CD4-positive, alpha-beta T cell treated with Interleukin-6 for 4 hours (primary cell): ENCODE results near the gene ABCA2.
"Not testable (repeated sequence)": the region's sequence is repeated elsewhere in the genome, so short reads cannot be mapped to it uniquely, and the experiment has no call there.

Experiments
- DNase-seq: peaks from one replicate; pipeline ENCODE4 v3.0.0-alpha.2; 2020; ENCODE audit warnings: mixed read lengths

Gene ABCA2

GRCh38 chr9:137044502-137045177 lies 16.6 kb upstream of the ABCA2 start:
- DNase-seq = no peak

DNA sequence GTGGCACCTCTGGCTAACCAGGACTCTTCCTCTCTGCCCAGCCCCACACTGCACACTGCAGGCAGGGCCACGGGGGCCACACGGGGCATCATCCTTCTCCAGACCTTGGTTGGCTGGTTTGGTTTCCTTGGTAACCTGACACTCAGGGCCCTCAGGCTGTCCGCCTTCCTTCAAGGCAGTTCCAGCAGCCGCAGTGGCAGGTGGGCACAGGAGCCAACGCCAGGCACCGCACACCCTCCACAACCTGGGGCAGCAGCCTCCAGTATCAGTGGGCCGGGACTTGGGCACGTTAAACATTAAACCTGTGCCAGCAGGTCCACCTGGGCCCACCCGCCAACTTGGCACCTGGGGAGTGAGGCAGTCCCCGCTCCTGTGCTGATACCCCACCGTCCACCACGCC lies 16.0 kb upstream of the ABCA2 start:
- DNase-seq = no peak

DNA sequence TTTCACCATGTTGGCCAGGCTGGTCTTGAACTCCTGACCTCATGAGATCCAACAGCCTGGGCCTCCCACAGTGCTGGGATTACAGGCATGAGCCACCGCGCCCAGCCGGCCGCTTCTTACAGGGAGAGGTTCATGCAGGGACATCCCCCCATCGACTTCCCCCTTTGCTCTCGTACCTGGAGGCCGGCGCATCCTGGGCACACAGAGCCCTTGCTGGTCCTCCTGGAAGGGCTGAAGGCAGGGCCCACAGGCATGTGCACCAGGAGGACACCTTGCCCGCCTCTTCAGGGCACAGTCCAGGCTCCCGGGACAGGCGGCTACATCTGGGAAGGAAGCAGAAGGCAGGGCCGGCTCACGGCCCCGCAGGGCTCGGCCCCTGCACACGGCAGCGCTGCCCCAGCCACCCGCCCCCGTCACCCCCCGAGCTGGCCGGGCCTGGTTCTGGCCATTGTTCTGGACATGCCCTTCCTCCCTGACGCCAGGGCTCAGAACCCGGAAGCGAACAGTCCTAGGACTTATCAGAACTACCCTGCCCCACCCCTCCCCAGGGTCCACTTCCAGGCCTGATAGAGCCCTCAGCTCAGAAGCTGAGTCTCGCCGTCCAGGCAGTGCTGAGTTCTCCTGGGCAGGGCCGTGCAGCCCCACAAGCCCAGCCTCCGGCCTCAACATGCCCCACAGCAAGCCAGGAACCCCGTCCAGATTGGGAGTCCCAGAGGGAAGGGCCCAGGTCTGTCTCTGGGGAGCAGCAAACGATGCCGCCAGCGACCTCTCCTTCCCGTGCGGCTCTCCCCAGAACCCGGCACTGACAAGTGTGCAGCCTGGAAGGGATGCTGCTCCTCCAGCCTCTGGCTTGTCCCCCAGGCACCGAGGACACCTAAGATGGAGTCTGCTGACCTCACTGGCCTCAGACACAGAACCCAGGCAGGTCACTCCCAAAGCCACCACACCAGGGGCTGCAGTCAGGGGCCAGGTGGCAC lies 15.0 kb upstream of the ABCA2 start:
- DNase-seq = no peak

DNA sequence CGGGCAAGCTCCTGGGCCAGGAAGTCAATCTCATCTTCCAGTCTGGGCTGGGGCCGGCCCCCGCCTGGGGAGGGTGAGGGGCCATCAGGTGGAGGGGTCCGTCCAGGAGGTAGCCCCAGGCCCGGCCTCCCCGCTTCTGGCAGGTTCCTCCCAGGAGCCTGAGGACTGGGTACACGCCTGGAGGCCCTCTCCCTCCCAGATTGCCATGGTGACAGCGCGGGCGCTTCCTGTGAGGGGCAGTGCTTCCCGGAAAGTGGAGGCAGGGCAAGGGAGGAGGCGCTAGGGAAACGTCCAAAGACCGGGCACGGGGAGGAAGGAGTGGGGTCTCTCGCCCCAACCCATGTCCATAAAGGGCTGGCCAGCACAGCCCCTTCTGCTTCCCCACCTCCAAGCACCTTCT lies 13.1 kb upstream of the ABCA2 start:
- DNase-seq = no peak

GRCh38 chr9:137040568-137040967 lies 12.5 kb upstream of the ABCA2 start:
- no peak for DNase-seq

DNA sequence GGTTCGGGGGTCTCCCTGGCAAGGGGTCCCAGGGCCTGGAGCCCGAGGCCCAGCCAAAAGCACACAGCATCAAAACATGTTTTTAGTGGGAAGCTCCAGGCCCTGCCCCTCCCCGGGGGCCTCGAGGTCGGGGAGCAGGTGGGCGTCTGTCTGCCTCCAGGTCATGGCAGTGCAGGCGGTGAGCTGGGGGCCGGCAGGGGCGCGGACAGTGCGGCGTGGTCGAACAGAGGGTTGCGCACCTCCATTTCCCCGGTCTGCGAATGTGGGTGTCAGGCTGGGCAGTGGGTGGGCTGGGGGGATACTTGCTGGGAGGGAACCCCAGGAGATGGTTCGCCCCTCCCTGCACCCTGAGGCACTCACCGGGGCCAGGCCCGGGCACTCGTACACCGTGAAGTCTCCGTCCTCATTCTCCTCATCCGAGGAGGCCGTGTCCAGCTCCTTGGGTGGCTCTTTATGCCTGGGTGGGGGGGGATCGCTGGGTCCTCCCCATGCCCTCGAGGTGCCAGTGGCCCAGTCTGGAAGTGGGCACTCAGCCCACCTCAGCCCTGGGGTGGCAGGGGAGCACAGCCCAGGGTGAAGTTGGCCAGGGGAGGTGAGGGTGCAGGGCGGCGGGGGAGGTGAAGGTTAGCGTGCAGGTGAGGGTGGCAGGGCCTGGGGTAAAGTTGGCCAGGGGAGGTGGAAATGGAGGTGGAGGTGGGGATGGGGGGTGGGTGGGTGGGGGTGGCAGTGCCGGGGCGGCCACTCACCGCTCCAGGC lies 11.8 kb upstream of the ABCA2 start:
- no peak for DNase-seq

- DNase-seq = no peak
These were observed 10.9 kb upstream of the ABCA2 start for GRCh38 chr9:137038916-137039315.

- no peak for DNase-seq
These were observed 9.4 kb upstream of the ABCA2 start for GRCh38 chr9:137037483-137037882.

DNA sequence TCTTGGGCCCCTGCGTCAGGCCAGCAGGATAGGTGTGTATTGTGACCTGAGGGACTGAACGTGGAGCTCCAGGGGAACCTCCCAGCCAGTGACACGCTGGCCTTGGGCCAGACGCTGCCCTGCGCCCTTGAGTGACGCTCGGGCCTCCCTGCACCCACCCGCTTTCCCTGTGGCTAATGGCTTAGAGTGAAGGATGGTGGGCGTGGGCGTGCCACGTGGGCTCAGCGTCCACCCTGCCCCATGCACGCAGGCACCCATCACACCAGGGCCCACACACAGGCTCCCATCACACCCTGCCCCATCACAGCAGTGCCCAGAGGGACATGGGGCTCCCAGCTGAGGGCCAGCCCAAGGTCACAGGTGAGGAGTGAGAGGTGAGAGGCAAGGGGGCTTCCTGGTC lies 9.0 kb upstream of the ABCA2 start:
- no peak for DNase-seq

- DNase-seq = no peak
These were observed 7.9 kb upstream of the ABCA2 start for GRCh38 chr9:137035937-137036336.

GRCh38 chr9:137035507-137035834 lies 7.4 kb upstream of the ABCA2 start:
- no peak for DNase-seq

GRCh38 chr9:137034709-137035506 lies 6.9 kb upstream of the ABCA2 start:
- DNase-seq = peak; percentile 92

DNA sequence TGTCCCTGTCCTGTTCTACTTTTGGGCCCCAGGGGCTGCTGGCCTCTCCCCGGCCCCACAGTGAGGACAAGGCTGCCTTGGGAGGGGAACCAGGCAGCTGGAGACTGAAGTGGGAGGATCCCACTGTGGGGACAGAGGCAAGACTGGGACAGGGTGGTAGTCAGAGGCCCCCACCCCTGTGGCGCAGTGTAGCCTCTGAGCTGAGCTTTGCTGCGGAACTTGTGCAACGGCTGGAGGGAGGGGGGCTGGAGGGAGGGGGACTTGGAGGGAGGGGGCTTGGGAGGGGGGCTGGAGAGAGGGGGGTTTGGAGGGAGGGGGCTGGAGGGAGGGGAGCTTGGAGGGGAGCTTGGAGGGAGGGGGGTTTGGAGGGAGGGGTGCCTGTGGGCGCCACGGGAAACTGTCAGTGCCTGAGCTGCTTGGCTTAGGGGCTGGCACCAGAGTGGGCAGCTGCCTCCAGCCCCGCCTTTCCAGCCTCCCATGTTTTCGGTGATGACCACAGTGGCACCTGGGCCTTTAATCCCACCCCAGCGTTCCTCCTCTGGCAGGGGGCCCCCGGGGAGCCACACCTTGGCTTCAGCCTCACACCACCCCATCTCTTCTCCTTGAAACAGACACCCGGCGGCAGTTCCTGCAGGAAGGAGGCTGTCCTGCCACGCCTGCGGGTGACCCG lies 6.1 kb upstream of the ABCA2 start:
- no peak for DNase-seq

GRCh38 chr9:137033481-137033880 lies 5.4 kb upstream of the ABCA2 start:
- DNase-seq = not testable (repeated sequence)

DNA sequence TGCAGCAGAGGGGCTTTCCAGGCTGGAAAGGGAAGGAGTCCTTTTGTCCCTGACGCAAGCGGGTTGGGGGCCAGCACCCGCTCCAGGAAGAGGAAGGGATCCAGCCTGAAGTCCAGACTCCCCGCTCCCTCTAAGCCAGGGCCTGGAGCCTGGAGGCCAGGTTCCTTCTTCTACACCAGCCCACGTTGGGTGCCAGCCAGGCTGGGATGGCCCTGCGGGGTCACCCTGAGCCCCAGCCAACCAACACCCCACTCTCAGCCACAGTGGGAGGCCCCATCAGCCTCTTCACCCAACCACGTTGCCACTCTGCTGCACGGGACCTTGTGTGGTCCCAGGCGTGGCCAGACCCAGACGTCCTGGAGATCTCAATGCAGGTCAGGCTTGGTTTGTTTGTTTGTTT lies 4.8 kb upstream of the ABCA2 start:
- peak; percentile 27 for DNase-seq

DNA sequence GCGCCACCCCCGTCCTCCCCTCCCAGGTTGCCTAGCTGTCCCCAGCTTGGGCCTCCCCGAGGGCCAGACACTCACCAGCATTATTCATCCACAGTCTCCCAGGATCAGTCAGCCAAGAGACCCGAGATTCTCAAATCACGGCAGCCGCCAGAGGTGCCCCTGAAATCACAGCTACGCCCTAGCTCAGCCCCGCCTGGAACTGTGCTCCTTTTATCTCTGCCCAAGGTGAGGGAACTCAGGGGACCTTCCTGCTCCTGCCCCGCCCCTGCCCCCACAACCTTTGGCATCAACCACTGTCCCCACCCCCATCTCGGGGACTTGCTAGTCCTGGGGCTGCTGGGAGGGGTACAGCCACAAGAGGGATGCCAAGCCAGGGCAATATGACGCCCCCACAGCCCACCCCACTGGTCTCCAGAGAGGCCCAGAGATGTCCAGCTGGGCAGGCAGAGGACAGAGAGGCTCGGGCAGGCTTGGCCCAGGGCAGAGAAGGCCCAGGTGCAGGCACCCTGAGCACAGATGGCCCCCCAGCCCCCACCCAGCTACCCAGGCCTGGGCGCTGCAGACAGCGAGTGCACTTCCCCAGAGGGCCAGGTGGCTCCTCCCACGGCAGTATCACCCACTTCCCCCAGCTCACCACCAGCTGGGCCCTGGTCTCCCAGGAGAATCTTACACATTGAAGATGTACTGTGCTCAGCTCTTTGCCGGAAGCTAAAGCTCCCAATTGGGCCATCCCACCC lies 4.0 kb upstream of the ABCA2 start, which contains the start of gene FUT7:
TSS of gene FUT7 (minus strand) at position 185 of the 737 bp plus-strand sequence. CDS start at position 88, 97 bp downstream.
- DNase-seq = peak; percentile 49

DNA sequence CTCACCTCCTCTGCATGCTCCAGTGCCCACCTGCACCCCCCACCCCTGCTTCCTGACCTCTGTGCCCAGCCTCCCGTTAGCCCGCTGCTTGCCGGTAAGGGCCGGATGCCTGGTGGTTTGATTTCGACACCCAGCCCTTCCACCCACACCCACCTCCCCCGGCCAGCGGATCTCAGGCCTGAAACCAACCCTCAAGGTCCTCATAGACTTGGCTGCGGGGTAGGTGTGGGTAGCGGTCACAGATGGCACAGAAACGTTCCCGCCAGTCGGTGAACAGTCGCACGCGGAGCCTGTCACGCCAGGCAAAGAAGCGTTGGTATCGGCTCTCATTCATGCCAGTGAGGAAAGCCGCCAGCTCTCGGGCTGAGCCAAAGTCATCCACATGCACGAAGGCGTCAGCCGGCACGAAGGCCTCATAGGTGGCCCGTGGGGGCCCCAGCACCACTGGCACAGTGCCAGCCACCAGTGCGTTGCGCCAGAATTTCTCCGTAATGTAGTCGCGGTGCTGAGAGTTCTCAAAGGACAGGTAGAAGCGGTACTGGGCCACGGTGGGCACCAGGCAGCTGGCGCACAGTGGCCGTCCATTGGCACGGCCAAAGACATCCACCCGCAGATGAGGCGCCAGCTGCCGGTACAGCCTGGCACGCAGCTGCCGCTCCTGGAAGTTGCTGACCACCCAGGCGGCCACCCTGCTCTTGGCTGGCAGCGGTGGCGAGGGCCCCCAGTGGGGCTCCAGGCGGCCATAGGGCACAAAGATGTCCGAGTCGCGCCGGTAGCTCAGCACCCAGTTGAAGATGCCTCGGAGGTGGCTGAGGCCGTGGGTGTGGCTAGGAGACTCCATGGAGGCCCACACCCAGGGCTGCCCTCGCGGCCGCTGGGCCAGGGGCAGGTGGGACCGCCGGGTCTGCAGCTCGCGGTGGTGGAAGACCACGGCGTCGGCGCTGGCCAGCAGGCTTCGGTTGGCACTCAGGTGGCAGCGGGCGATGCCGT lies 2.8 kb upstream of the ABCA2 start:
- peak; percentile 53 for DNase-seq

GRCh38 chr9:137030006-137030405 lies 2.0 kb upstream of the ABCA2 start:
- no peak for DNase-seq

GRCh38 chr9:137029058-137029936 lies 1.3 kb upstream of the ABCA2 start:
- peak; percentile 79 for DNase-seq
